ENCODE results near the gene CAMK2A.
A peak's percentile ranks its signal among the peaks of the same experiment; 100 is the strongest.

The CAMK2A gene

DNA sequence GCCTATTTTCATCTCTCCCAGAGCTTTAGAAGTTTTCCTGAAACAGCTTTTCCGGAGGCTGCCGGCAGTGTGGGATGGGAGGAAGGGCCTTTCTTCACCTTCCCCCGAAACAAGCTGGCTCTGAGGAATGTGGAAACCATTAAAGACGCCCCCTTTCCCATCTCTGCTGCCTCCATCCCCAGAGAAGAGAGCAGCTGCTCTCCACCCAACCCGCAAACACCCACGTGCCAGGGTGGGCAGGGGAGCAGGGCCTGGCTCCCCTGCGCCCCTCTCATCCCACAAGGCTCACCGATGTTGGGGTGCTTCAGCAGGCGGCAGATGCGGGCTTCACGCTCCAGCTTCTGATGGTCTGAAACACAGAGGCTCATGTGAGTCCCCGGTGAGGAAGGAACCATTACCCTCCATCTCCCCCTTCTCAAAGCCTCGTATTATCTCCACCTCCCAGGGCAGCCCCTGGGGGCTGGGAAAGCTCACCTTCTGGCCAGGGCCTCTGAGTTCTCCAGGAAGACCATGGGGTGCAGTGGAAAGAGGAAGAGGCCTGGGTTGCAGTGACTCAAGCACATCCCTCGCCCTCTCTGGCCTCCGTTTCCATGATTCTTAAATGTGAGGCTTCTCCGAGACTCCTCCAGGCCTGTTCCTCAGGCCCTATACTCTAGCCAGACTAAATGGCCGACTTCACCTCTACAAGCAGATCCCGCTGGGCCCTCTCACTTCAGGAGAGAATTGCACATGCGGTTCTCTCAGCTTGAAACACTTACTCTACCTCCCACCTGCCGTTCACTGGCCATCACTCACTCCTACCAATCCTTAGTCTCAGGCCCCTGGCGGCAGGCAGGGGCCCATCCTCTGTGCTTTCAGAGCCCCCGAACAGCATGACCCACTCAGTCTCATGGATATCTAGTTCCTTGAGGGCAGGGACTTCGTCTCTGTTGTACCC, 24.6 kb downstream of the CAMK2A start:
- H3K36me3 Mint-ChIP-seq (ENCODE audit: low read depth) = no peaks in the 10 kb centered on the region
- no peaks in the 10 kb centered on the region for H3K4me1 Mint-ChIP-seq
- peaks cover 2% of the 10 kb centered on the region for H3K27me3 Mint-ChIP-seq
- H3K9me3 Mint-ChIP-seq = no peaks in the 10 kb centered on the region
- DNase-seq (no peak), ATAC-seq (no peak)
- H3K27ac Mint-ChIP-seq = no peak overlapping the region
- no peak overlapping the region for H3K4me3 Mint-ChIP-seq

DNA sequence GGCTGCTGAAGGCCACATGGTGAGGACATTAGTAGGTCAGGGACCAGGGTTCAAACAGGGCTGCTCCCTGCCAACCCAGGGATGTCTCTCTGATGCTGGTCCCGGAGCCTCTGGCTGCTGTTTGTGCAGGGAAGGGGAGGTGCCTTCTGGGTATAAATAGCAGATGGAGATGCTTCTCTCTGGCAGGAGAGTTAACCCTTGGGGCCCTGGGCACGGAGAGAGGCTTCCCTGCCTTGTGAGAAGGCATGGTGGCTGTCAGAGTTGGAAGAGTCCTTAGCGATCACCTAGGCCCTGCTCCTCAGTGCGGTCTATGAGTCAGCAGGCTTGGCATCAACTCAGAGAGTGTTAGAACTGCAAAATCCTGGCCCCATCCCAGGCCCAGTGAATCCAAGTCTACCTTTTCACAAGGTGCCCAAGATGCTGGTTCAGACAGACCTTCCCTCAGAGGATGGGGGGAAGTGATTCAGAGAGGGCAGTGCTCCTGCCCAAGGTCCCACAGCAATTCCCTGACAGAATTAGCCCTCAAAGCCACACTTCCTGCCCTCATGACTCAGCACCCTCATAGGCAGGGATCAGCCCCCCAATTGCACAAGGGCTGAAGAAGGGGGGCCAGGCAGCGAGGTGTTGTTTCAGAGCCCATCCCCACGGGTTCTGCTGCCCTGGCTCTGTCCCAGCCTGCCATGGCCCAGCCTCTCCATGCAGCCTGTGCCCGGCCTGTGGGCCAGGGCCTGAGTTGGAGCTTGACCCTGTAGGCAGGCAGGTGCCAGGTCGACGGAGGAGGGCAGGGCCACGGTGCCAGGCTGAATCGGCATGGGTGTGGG, 25.6 kb downstream of the CAMK2A start:
- ATAC-seq (peak; percentile 27), DNase-seq (no peak)
- H3K4me3 Mint-ChIP-seq = no peak overlapping the region
- peaks cover 2% of the 10 kb centered on the region for H3K27me3 Mint-ChIP-seq
- no peak overlapping the region for H3K27ac Mint-ChIP-seq
- H3K4me1 Mint-ChIP-seq = no peaks in the 10 kb centered on the region
- no peaks in the 10 kb centered on the region for H3K9me3 Mint-ChIP-seq
- no peaks in the 10 kb centered on the region for H3K36me3 Mint-ChIP-seq (ENCODE audit: low read depth)

- H3K27me3 Mint-ChIP-seq = peaks cover 2% of the 10 kb centered on the region
Measured at GRCh38 chr5:150263375-150263775, 26.2 kb downstream of the CAMK2A start.

GRCh38 chr5:150262502-150262901, 27.1 kb downstream of the CAMK2A start:
- ATAC-seq (no peak), DNase-seq (no peak)
- H3K4me1 Mint-ChIP-seq = no peaks in the 10 kb centered on the region
- H3K36me3 Mint-ChIP-seq (ENCODE audit: low read depth) = no peaks in the 10 kb centered on the region
- peaks cover 2% of the 10 kb centered on the region for H3K27me3 Mint-ChIP-seq
- no peak overlapping the region for H3K4me3 Mint-ChIP-seq
- H3K27ac Mint-ChIP-seq = no peak overlapping the region
- H3K9me3 Mint-ChIP-seq = no peaks in the 10 kb centered on the region

More at GRCh38 chr5:150263375-150263775, 26.2 kb downstream of the CAMK2A start:
- Mint-ChIP-seq H3K36me3 (ENCODE audit: low read depth) (no peaks in the 10 kb centered on the region), H3K27ac (no peak overlapping the region), H3K9me3 (no peaks in the 10 kb centered on the region), H3K4me1 (no peaks in the 10 kb centered on the region), H3K4me3 (no peak overlapping the region)
- DNase-seq (no peak), ATAC-seq (no peak)

- no peak overlapping the region for H3K27ac Mint-ChIP-seq
- H3K36me3 Mint-ChIP-seq (ENCODE audit: low read depth) = no peaks in the 10 kb centered on the region
- DNase-seq (no peak), ATAC-seq (no peak)
- no peaks in the 10 kb centered on the region for H3K9me3 Mint-ChIP-seq
- peaks cover 2% of the 10 kb centered on the region for H3K27me3 Mint-ChIP-seq
- H3K4me1 Mint-ChIP-seq = no peaks in the 10 kb centered on the region
- no peak overlapping the region for H3K4me3 Mint-ChIP-seq
Measured at GRCh38 chr5:150261231-150261630, 28.3 kb downstream of the CAMK2A start.

DNA sequence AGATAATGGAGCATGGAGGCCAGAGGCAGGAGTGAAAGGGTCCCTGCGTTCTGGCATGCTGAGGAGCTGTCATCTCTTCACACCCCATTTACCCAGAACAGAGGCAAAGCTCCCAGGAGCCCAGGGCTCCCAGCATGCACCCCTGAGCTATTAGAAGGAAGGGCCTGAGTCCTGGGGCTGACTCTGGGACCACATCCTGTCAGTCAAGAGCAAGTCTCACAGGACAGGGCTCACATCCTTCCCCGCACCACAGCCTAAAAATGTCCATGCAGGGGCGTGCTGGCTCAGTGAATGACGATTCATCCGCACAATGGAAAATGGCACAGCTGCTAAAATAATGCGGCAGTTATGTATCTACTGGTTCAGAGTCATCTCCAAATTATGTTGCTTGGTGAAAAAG, 31.4 kb downstream of the CAMK2A start:
- H3K27me3 Mint-ChIP-seq = peaks cover 2% of the 10 kb centered on the region
- DNase-seq (no peak), ATAC-seq (no peak)
- H3K27ac Mint-ChIP-seq = no peak overlapping the region
- no peaks in the 10 kb centered on the region for H3K4me1 Mint-ChIP-seq
- H3K9me3 Mint-ChIP-seq = no peaks in the 10 kb centered on the region
- no peak overlapping the region for H3K4me3 Mint-ChIP-seq
- H3K36me3 Mint-ChIP-seq (ENCODE audit: low read depth) = no peaks in the 10 kb centered on the region

DNA sequence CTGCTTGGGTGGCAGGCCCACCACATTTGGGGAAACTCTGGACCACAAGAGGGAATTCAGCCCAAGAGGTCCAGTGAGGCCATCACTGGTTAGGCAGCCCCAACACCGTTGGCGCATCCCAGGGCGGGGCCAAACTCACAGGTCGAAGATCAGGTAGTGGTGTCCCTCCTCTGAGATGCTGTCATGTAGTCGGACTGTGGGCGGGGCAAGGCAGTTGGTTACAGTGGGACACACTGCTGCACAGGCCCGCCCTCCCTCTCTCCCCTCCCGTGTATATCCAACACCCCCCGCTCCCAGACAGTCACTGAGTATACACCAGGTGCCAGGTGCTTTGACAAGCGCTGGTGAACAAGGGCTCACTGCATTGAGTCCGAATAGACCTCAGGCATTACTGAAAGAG, 32.1 kb downstream of the CAMK2A start:
- ATAC-seq (no peak), DNase-seq (no peak)
- H3K4me3 Mint-ChIP-seq = no peak overlapping the region
- H3K27me3 Mint-ChIP-seq = peaks cover 2% of the 10 kb centered on the region
- H3K9me3 Mint-ChIP-seq = no peaks in the 10 kb centered on the region
- H3K27ac Mint-ChIP-seq = no peak overlapping the region
- no peaks in the 10 kb centered on the region for H3K36me3 Mint-ChIP-seq (ENCODE audit: low read depth)
- no peaks in the 10 kb centered on the region for H3K4me1 Mint-ChIP-seq

DNA sequence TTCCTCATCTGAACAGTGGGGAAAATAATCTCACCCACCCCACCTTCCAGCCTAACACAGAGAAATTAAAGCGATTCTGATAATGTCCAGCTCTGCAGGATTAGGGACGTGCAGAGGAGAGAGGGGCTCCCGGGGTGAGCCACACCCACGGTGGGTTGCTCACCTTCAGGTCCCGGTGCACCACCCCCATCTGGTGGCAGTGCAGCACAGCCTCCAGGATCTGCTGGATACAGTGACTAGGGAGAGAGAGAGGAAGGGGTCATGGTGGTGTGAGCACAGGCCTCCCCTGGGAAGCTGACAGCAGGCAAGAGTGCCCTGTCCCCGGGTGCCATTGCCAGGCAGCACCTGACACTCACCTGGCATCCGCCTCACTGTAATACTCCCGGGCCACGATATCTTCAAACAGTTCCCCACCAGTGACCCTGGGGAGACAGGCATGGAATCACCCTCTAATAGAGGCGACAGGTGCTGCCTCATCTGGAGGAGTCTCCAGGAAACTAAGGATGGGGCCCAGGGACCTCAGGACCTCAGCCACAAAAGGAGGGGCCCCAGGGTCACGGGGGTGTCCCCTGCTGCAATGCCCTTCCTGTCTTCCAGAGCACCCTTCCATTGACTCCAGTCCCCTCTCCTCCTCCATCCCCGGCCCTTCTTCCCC, 33.0 kb downstream of the CAMK2A start:
- no peak for ATAC-seq
- H3K27ac Mint-ChIP-seq = no peak overlapping the region
- no peak for DNase-seq

GRCh38 chr5:150255659-150256409, 33.7 kb downstream of the CAMK2A start:
- H3K9me3 Mint-ChIP-seq = no peaks in the 10 kb centered on the region
- ATAC-seq (no peak), DNase-seq (no peak)

More for the DNA sequence above, 33.0 kb downstream of the CAMK2A start:
- Mint-ChIP-seq H3K4me3 (no peak overlapping the region), H3K9me3 (no peaks in the 10 kb centered on the region), H3K36me3 (ENCODE audit: low read depth) (no peaks in the 10 kb centered on the region), H3K27me3 (peaks cover 2% of the 10 kb centered on the region), H3K4me1 (no peaks in the 10 kb centered on the region)

GRCh38 chr5:150254774-150255173, 34.8 kb downstream of the CAMK2A start:
- ATAC-seq (no peak), DNase-seq (no peak)
- H3K9me3 Mint-ChIP-seq = no peaks in the 10 kb centered on the region
- no peak overlapping the region for H3K4me3 Mint-ChIP-seq
- H3K4me1 Mint-ChIP-seq = no peaks in the 10 kb centered on the region
- H3K27ac Mint-ChIP-seq = no peak overlapping the region
- no peaks in the 10 kb centered on the region for H3K36me3 Mint-ChIP-seq (ENCODE audit: low read depth)
- H3K27me3 Mint-ChIP-seq = no peaks in the 10 kb centered on the region

More at GRCh38 chr5:150255659-150256409, 33.7 kb downstream of the CAMK2A start:
- H3K4me1 Mint-ChIP-seq = no peaks in the 10 kb centered on the region
- H3K36me3 Mint-ChIP-seq (ENCODE audit: low read depth) = no peaks in the 10 kb centered on the region
- no peak overlapping the region for H3K4me3 Mint-ChIP-seq
- no peak overlapping the region for H3K27ac Mint-ChIP-seq
- H3K27me3 Mint-ChIP-seq = peaks cover 2% of the 10 kb centered on the region

DNA sequence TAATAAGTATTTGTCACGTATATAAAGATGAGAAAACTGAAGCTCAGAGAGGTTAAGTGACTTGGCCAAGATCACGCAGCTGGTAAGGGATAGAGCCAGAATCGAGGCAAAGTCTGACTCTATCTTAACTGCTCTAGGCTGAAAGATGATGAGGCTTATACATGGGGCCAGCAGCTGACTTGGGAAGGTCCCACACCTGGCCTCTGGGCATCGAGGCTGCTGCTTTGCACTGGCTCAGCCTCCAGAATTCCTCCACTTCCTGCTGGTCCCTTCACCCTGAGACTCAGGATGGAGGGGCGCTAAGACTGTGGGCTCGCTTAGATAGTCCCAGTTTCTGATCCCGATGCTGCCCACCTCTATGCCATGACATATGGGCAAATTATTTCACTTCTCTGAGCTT, 35.2 kb downstream of the CAMK2A start:
- Mint-ChIP-seq H3K9me3 (no peaks in the 10 kb centered on the region), H3K4me1 (no peaks in the 10 kb centered on the region), H3K36me3 (ENCODE audit: low read depth) (no peaks in the 10 kb centered on the region), H3K27me3 (peaks cover under 1% of the 10 kb centered on the region), H3K27ac (no peak overlapping the region), H3K4me3 (no peak overlapping the region)
- DNase-seq = no peak
- ATAC-seq = no peak

GRCh38 chr5:150253416-150254208, 36.0 kb downstream of the CAMK2A start:
- Mint-ChIP-seq H3K27ac (no peak overlapping the region), H3K4me1 (no peaks in the 10 kb centered on the region), H3K36me3 (ENCODE audit: low read depth) (no peaks in the 10 kb centered on the region), H3K9me3 (no peaks in the 10 kb centered on the region), H3K27me3 (peaks cover 1% of the 10 kb centered on the region), H3K4me3 (no peak overlapping the region)
- ATAC-seq (no peak), DNase-seq (no peak)

DNA sequence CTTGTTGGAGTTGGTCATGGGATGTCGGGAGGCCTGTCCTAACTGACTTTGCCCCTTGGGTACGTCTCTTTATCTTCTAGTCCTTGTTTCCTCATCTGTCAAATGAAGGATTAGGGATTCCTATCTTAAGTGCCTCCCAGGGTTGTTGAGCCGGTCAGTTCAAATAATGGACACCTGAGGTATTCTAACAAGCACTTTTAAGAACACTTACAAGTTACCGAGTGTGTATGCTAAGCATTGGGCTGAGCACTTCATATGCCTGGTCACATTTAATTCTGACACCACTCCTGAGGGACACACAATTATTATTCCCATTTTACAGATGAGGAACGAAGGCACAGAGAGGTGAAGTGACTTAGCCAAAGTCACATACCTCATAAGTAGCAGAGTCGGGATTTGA, 37.1 kb downstream of the CAMK2A start:
- H3K27ac Mint-ChIP-seq = no peak overlapping the region

More for the DNA sequence above, 37.1 kb downstream of the CAMK2A start:
- Mint-ChIP-seq H3K27me3 (peaks cover 1% of the 10 kb centered on the region), H3K9me3 (no peaks in the 10 kb centered on the region), H3K36me3 (ENCODE audit: low read depth) (no peaks in the 10 kb centered on the region), H3K4me1 (no peaks in the 10 kb centered on the region), H3K4me3 (no peak overlapping the region)
- ATAC-seq = no peak
- DNase-seq = no peak

Measured in activated naive CD8-positive, alpha-beta T cell treated with anti-CD3 and anti-CD28 coated beads, Interleukin-2, amount 50 U/mL, for 24 hours (primary cell).